ENCODE data around the gene ATF2.

Gene ATF2

GRCh38 chr2:175180701-175181103 is 12.7 kb upstream of the ATF2 start:
- Histone ChIP-seq H3K4me1 (ENCODE audit: control insufficient read depth, low read depth, low read length) (peaks cover 5% of the 10 kb centered on the region), H3K36me3 (ENCODE audit: control insufficient read depth, low read depth, low read length) (peaks cover 38% of the 10 kb centered on the region), H3K27ac (ENCODE audit: low read length) (peak overlapping the region; percentile 39), H3K9me3 (ENCODE audit: control insufficient read depth, low read depth, low read length) (no peaks in the 10 kb centered on the region), H3K4me3 (ENCODE audit: low read length) (peak overlapping the region; percentile 98), H3K9ac (ENCODE audit: low read length) (peak overlapping the region; percentile 90), H3K27me3 (ENCODE audit: control insufficient read depth, insufficient read depth, low read length) (no peaks in the 10 kb centered on the region)

- Histone ChIP-seq H3K9ac (ENCODE audit: low read length) (no peak overlapping the region), H3K4me1 (ENCODE audit: control insufficient read depth, low read depth, low read length) (peaks cover under 1% of the 10 kb centered on the region), H3K36me3 (ENCODE audit: control insufficient read depth, low read depth, low read length) (peaks cover 42% of the 10 kb centered on the region), H3K9me3 (ENCODE audit: control insufficient read depth, low read depth, low read length) (no peaks in the 10 kb centered on the region), H3K27ac (ENCODE audit: low read length) (no peak overlapping the region), H3K4me3 (ENCODE audit: low read length) (no peak overlapping the region), H3K27me3 (ENCODE audit: control insufficient read depth, insufficient read depth, low read length) (no peaks in the 10 kb centered on the region)
These were observed 8.6 kb upstream of the ATF2 start for GRCh38 chr2:175176624-175177023.

- H3K27me3 ChIP-seq (ENCODE audit: control insufficient read depth, insufficient read depth, low read length) = no peaks in the 10 kb centered on the region
- H3K36me3 ChIP-seq (ENCODE audit: control insufficient read depth, low read depth, low read length) = peaks cover 42% of the 10 kb centered on the region
- H3K4me3 ChIP-seq (ENCODE audit: low read length) = no peak overlapping the region
- no peaks in the 10 kb centered on the region for H3K4me1 ChIP-seq (ENCODE audit: control insufficient read depth, low read depth, low read length)
- no peak overlapping the region for H3K9ac ChIP-seq (ENCODE audit: low read length)
- H3K9me3 ChIP-seq (ENCODE audit: control insufficient read depth, low read depth, low read length) = no peaks in the 10 kb centered on the region
- H3K27ac ChIP-seq (ENCODE audit: low read length) = no peak overlapping the region
These were observed 7.9 kb upstream of the ATF2 start for GRCh38 chr2:175175896-175176295.

- Histone ChIP-seq H3K36me3 (ENCODE audit: control insufficient read depth, low read depth, low read length) (peaks cover 42% of the 10 kb centered on the region), H3K9me3 (ENCODE audit: control insufficient read depth, low read depth, low read length) (no peaks in the 10 kb centered on the region), H3K4me1 (ENCODE audit: control insufficient read depth, low read depth, low read length) (no peaks in the 10 kb centered on the region), H3K4me3 (ENCODE audit: low read length) (no peak overlapping the region), H3K9ac (ENCODE audit: low read length) (no peak overlapping the region), H3K27ac (ENCODE audit: low read length) (no peak overlapping the region), H3K27me3 (ENCODE audit: control insufficient read depth, insufficient read depth, low read length) (no peaks in the 10 kb centered on the region)
These were observed 7.3 kb upstream of the ATF2 start for GRCh38 chr2:175175320-175175719.

GRCh38 chr2:175170659-175171304 is 2.8 kb upstream of the ATF2 start:
- no peak overlapping the region for H3K4me3 ChIP-seq (ENCODE audit: low read length)
- peaks cover 9% of the 10 kb centered on the region for H3K4me1 ChIP-seq (ENCODE audit: control insufficient read depth, low read depth, low read length)
- no peaks in the 10 kb centered on the region for H3K9me3 ChIP-seq (ENCODE audit: control insufficient read depth, low read depth, low read length)
- no peaks in the 10 kb centered on the region for H3K27me3 ChIP-seq (ENCODE audit: control insufficient read depth, insufficient read depth, low read length)
- H3K9ac ChIP-seq (ENCODE audit: low read length) = no peak overlapping the region
- H3K36me3 ChIP-seq (ENCODE audit: control insufficient read depth, low read depth, low read length) = peaks cover 5% of the 10 kb centered on the region
- H3K27ac ChIP-seq (ENCODE audit: low read length) = no peak overlapping the region

- Histone ChIP-seq H3K36me3 (ENCODE audit: control insufficient read depth, low read depth, low read length) (peaks cover 2% of the 10 kb centered on the region), H3K4me3 (ENCODE audit: low read length) (peak overlapping the region; percentile 100), H3K27me3 (ENCODE audit: control insufficient read depth, insufficient read depth, low read length) (no peaks in the 10 kb centered on the region), H3K9me3 (ENCODE audit: control insufficient read depth, low read depth, low read length) (no peaks in the 10 kb centered on the region), H3K27ac (ENCODE audit: low read length) (no peak overlapping the region), H3K9ac (ENCODE audit: low read length) (peak overlapping the region; percentile 77), H3K4me1 (ENCODE audit: control insufficient read depth, low read depth, low read length) (peaks cover 9% of the 10 kb centered on the region)
These were observed 1.2 kb upstream of the ATF2 start for GRCh38 chr2:175169191-175169590.

GRCh38 chr2:175168564-175168945 is 552 bp upstream of the ATF2 start:
- Histone ChIP-seq H3K36me3 (ENCODE audit: control insufficient read depth, low read depth, low read length) (peaks cover 2% of the 10 kb centered on the region), H3K9me3 (ENCODE audit: control insufficient read depth, low read depth, low read length) (no peaks in the 10 kb centered on the region), H3K27ac (ENCODE audit: low read length) (peak overlapping the region; percentile 53), H3K4me3 (ENCODE audit: low read length) (peak overlapping the region; percentile 100), H3K27me3 (ENCODE audit: control insufficient read depth, insufficient read depth, low read length) (no peaks in the 10 kb centered on the region), H3K9ac (ENCODE audit: low read length) (peak overlapping the region; percentile 77), H3K4me1 (ENCODE audit: control insufficient read depth, low read depth, low read length) (peaks cover 9% of the 10 kb centered on the region)

- H3K27ac ChIP-seq (ENCODE audit: low read length) = peak overlapping the region; percentile 98
- H3K27me3 ChIP-seq (ENCODE audit: control insufficient read depth, insufficient read depth, low read length) = no peaks in the 10 kb centered on the region
- H3K4me1 ChIP-seq (ENCODE audit: control insufficient read depth, low read depth, low read length) = peaks cover 9% of the 10 kb centered on the region
- H3K9ac ChIP-seq (ENCODE audit: low read length) = peak overlapping the region; percentile 99
- no peaks in the 10 kb centered on the region for H3K9me3 ChIP-seq (ENCODE audit: control insufficient read depth, low read depth, low read length)
- peak overlapping the region; percentile 100 for H3K4me3 ChIP-seq (ENCODE audit: low read length)
- H3K36me3 ChIP-seq (ENCODE audit: control insufficient read depth, low read depth, low read length) = peaks cover 1% of the 10 kb centered on the region
These were observed 769 bp downstream of the ATF2 start for GRCh38 chr2:175167076-175167791.

GRCh38 chr2:175166216-175166824 is 1.7 kb downstream of the ATF2 start:
- H3K4me3 ChIP-seq (ENCODE audit: low read length) = peak overlapping the region; percentile 100
- H3K9me3 ChIP-seq (ENCODE audit: control insufficient read depth, low read depth, low read length) = no peaks in the 10 kb centered on the region
- H3K36me3 ChIP-seq (ENCODE audit: control insufficient read depth, low read depth, low read length) = no peaks in the 10 kb centered on the region
- H3K27ac ChIP-seq (ENCODE audit: low read length) = peak overlapping the region; percentile 98
- peak overlapping the region; percentile 99 for H3K9ac ChIP-seq (ENCODE audit: low read length)
- H3K27me3 ChIP-seq (ENCODE audit: control insufficient read depth, insufficient read depth, low read length) = no peaks in the 10 kb centered on the region
- H3K4me1 ChIP-seq (ENCODE audit: control insufficient read depth, low read depth, low read length) = peaks cover 9% of the 10 kb centered on the region

GRCh38 chr2:175164235-175164634 is 3.8 kb downstream of the ATF2 start:
- no peaks in the 10 kb centered on the region for H3K9me3 ChIP-seq (ENCODE audit: control insufficient read depth, low read depth, low read length)
- no peaks in the 10 kb centered on the region for H3K36me3 ChIP-seq (ENCODE audit: control insufficient read depth, low read depth, low read length)
- no peak overlapping the region for H3K27ac ChIP-seq (ENCODE audit: low read length)
- no peaks in the 10 kb centered on the region for H3K27me3 ChIP-seq (ENCODE audit: control insufficient read depth, insufficient read depth, low read length)
- no peak overlapping the region for H3K9ac ChIP-seq (ENCODE audit: low read length)
- H3K4me3 ChIP-seq (ENCODE audit: low read length) = no peak overlapping the region
- H3K4me1 ChIP-seq (ENCODE audit: control insufficient read depth, low read depth, low read length) = peaks cover 9% of the 10 kb centered on the region

GRCh38 chr2:175158894-175159293 is 9.1 kb downstream of the ATF2 start:
- Histone ChIP-seq H3K4me3 (ENCODE audit: low read length) (no peak overlapping the region), H3K9ac (ENCODE audit: low read length) (no peak overlapping the region), H3K27me3 (ENCODE audit: control insufficient read depth, insufficient read depth, low read length) (no peaks in the 10 kb centered on the region), H3K27ac (ENCODE audit: low read length) (no peak overlapping the region), H3K36me3 (ENCODE audit: control insufficient read depth, low read depth, low read length) (no peaks in the 10 kb centered on the region), H3K4me1 (ENCODE audit: control insufficient read depth, low read depth, low read length) (no peaks in the 10 kb centered on the region), H3K9me3 (ENCODE audit: control insufficient read depth, low read depth, low read length) (no peaks in the 10 kb centered on the region)
